ENCODE data around the gene MYLK4.

Gene MYLK4

DNA sequence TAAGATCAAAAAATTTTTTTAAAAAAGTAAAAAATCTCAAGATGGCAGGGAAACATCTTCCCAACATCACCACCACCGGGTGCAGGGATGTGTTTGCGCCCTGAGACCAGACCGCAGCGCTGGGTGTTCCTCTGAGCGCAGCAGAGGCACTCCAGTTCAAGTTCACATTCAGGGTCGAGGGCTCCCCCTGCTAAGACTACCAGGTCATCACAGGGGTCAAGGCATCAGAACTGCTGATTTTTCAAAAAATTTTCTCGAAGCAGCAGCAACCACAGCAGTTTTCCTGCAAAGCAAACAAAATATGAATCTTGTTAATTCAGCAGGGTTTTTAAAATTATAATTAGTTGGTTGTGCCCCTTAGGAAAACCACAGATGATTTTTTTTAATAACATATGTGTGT is 83.1 kb downstream of the MYLK4 start:
- WGBS, result 93% methylated on average over 7 of the region's 7 CpGs
- no peaks in the 10 kb centered on the region for H3K36me3 ChIP-seq (ENCODE audit: insufficient read depth, low read length)
- no peaks in the 10 kb centered on the region for H3K27me3 ChIP-seq (ENCODE audit: insufficient read depth, low read length)
- peaks cover 16% of the 10 kb centered on the region for H3K4me1 ChIP-seq (ENCODE audit: insufficient read depth, low read length)
- no peak overlapping the region for H3K27ac ChIP-seq (ENCODE audit: low read depth, low read length)
- H3K9ac ChIP-seq (ENCODE audit: low read depth, low read length), result no peak overlapping the region
- H3K9me3 ChIP-seq (ENCODE audit: insufficient read depth, low read depth, low read length), result no peaks in the 10 kb centered on the region
- H3K4me3 ChIP-seq (ENCODE audit: low read length), result no peak overlapping the region

DNA sequence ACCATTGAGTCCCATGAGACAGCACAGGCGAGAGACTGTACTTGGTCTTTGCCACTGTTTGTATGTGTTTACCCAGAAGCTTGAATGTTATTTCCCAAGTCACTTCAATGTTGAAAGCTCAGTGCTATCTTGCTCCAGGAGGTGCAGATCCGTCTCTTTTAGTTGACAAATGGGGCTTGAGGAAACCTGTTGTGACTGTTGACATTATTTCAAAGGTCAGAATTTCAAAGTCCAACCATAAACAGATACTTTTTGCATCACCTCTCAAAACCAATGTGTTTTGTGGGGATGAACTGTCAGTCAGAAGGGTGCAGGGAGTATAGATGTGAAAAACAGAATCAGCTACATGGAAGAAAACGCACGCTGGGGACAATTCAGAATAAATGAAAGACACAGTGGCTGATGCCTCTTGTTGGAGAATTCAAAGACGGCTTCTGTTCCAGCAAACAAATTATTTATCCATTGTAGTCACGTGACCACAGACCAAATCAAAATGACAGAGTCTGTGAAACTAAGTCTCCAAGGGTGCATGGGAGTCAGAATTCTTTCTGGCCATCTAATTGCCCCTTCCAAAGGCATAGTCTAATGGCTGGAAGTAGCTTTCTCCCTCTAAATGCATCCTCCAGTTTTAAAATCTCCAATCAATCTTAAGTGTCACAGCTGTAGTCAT is 83.7 kb downstream of the MYLK4 start:
- H3K27me3 ChIP-seq (ENCODE audit: insufficient read depth, low read length), result no peaks in the 10 kb centered on the region
- H3K27ac ChIP-seq (ENCODE audit: low read depth, low read length), result no peak overlapping the region
- no peak overlapping the region for H3K4me3 ChIP-seq (ENCODE audit: low read length)
- no peaks in the 10 kb centered on the region for H3K9me3 ChIP-seq (ENCODE audit: insufficient read depth, low read depth, low read length)
- H3K9ac ChIP-seq (ENCODE audit: low read depth, low read length), result no peak overlapping the region
- H3K4me1 ChIP-seq (ENCODE audit: insufficient read depth, low read length), result peaks cover 16% of the 10 kb centered on the region
- 77% methylated on average over 6 of the region's 6 CpGs for WGBS
- no peaks in the 10 kb centered on the region for H3K36me3 ChIP-seq (ENCODE audit: insufficient read depth, low read length)

- Histone ChIP-seq H3K9me3 (ENCODE audit: insufficient read depth, low read depth, low read length) (no peaks in the 10 kb centered on the region), H3K4me3 (ENCODE audit: low read length) (no peak overlapping the region), H3K4me1 (ENCODE audit: insufficient read depth, low read length) (peaks cover 16% of the 10 kb centered on the region), H3K27me3 (ENCODE audit: insufficient read depth, low read length) (no peaks in the 10 kb centered on the region), H3K9ac (ENCODE audit: low read depth, low read length) (no peak overlapping the region), H3K27ac (ENCODE audit: low read depth, low read length) (no peak overlapping the region), H3K36me3 (ENCODE audit: insufficient read depth, low read length) (no peaks in the 10 kb centered on the region)
- 50% methylated on average over 11 of the region's 11 CpGs for WGBS
Measured at GRCh38 chr6:2665146-2666070, 85.3 kb downstream of the MYLK4 start.

- H3K9ac ChIP-seq (ENCODE audit: low read depth, low read length), result no peak overlapping the region
- no peak overlapping the region for H3K27ac ChIP-seq (ENCODE audit: low read depth, low read length)
- H3K9me3 ChIP-seq (ENCODE audit: insufficient read depth, low read depth, low read length), result no peaks in the 10 kb centered on the region
- peaks cover 16% of the 10 kb centered on the region for H3K4me1 ChIP-seq (ENCODE audit: insufficient read depth, low read length)
- no peaks in the 10 kb centered on the region for H3K27me3 ChIP-seq (ENCODE audit: insufficient read depth, low read length)
- whole genome bisulfite sequencing, result 92% methylated on average over 4 of the region's 4 CpGs
- H3K4me3 ChIP-seq (ENCODE audit: low read length), result no peak overlapping the region
- no peaks in the 10 kb centered on the region for H3K36me3 ChIP-seq (ENCODE audit: insufficient read depth, low read length)
Measured at GRCh38 chr6:2663123-2663522, 87.6 kb downstream of the MYLK4 start.

GRCh38 chr6:2661651-2662050 is 89.1 kb downstream of the MYLK4 start:
- H3K4me3 ChIP-seq (ENCODE audit: low read length), result no peak overlapping the region
- H3K4me1 ChIP-seq (ENCODE audit: insufficient read depth, low read length), result peaks cover 19% of the 10 kb centered on the region
- H3K9me3 ChIP-seq (ENCODE audit: insufficient read depth, low read depth, low read length), result no peaks in the 10 kb centered on the region
- H3K27ac ChIP-seq (ENCODE audit: low read depth, low read length), result no peak overlapping the region
- WGBS, result 94% methylated on average over 3 of the region's 3 CpGs
- H3K36me3 ChIP-seq (ENCODE audit: insufficient read depth, low read length), result no peaks in the 10 kb centered on the region
- no peaks in the 10 kb centered on the region for H3K27me3 ChIP-seq (ENCODE audit: insufficient read depth, low read length)
- H3K9ac ChIP-seq (ENCODE audit: low read depth, low read length), result no peak overlapping the region

- Histone ChIP-seq H3K4me1 (ENCODE audit: insufficient read depth, low read length) (peaks cover 26% of the 10 kb centered on the region), H3K9ac (ENCODE audit: low read depth, low read length) (no peak overlapping the region), H3K27me3 (ENCODE audit: insufficient read depth, low read length) (no peaks in the 10 kb centered on the region), H3K9me3 (ENCODE audit: insufficient read depth, low read depth, low read length) (no peaks in the 10 kb centered on the region), H3K27ac (ENCODE audit: low read depth, low read length) (no peak overlapping the region), H3K4me3 (ENCODE audit: low read length) (no peak overlapping the region), H3K36me3 (ENCODE audit: insufficient read depth, low read length) (no peaks in the 10 kb centered on the region)
- 82% methylated on average over 4 of the region's 4 CpGs for WGBS
Measured at GRCh38 chr6:2659882-2660281, 90.8 kb downstream of the MYLK4 start.

- Histone ChIP-seq H3K4me1 (ENCODE audit: insufficient read depth, low read length) (peaks cover 24% of the 10 kb centered on the region), H3K9ac (ENCODE audit: low read depth, low read length) (no peak overlapping the region), H3K4me3 (ENCODE audit: low read length) (no peak overlapping the region), H3K27ac (ENCODE audit: low read depth, low read length) (no peak overlapping the region), H3K36me3 (ENCODE audit: insufficient read depth, low read length) (no peaks in the 10 kb centered on the region), H3K27me3 (ENCODE audit: insufficient read depth, low read length) (no peaks in the 10 kb centered on the region), H3K9me3 (ENCODE audit: insufficient read depth, low read depth, low read length) (no peaks in the 10 kb centered on the region)
- 96% methylated on average over 5 of the region's 5 CpGs for WGBS
Measured at GRCh38 chr6:2659381-2659780, 91.3 kb downstream of the MYLK4 start.

DNA sequence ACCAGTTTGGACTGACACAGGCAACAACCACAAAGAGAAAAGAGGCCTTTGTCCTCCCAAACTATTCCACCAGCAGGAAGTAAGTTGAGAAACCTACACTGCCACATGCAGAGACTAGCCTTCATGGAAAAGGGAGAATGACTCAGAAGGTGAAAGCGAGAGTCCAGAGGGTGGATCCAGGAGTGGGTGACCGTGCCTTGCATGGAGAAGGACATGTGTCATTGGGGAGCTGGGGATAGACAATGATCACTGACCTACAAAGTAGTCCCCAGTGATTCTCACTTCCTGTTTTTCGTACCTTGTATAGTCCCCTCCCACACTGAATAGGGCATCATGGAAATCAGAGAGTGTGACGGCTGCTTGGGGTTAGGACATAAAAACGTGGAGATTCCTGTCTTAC is 91.9 kb downstream of the MYLK4 start:
- H3K27ac ChIP-seq (ENCODE audit: low read depth, low read length), result no peak overlapping the region
- no peaks in the 10 kb centered on the region for H3K27me3 ChIP-seq (ENCODE audit: insufficient read depth, low read length)
- no peaks in the 10 kb centered on the region for H3K36me3 ChIP-seq (ENCODE audit: insufficient read depth, low read length)
- H3K9ac ChIP-seq (ENCODE audit: low read depth, low read length), result no peak overlapping the region
- no peak overlapping the region for H3K4me3 ChIP-seq (ENCODE audit: low read length)
- WGBS, result 90% methylated on average over 5 of the region's 5 CpGs
- peaks cover 3% of the 10 kb centered on the region; the same call in 1 of the 2 replicates for H3K9me3 ChIP-seq (ENCODE audit: insufficient read depth, low read depth, low read length)
- H3K4me1 ChIP-seq (ENCODE audit: insufficient read depth, low read length), result peaks cover 24% of the 10 kb centered on the region

DNA sequence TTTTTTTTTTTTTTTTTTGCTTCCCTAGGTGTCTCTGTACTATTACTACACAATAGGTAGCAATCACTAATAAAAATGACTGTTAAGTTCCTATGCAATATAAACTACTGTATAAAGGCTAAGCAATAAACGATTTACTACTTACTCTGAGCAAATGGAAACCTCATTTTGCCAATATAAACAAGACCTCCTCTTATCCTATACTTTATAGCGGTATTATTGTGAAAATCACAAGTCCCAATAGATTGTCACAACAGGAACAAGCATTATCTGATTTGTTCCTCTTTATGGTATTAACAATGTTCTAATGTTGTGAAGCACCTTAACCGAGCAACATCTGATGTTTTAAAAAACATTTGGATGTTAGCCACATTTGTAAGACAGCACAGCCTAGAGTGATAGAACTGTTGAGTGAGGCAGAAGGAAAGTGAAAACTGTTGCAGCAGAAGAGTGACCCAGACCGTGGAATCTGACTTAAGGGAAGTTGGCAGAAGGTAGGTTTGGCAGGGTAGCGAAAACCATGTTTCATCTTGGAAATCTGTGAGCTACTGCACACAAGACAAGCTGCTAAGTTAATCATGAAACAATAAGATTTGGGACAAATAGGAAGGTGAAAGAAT is 94.2 kb downstream of the MYLK4 start:
- Histone ChIP-seq H3K27me3 (ENCODE audit: insufficient read depth, low read length) (no peaks in the 10 kb centered on the region), H3K9me3 (ENCODE audit: insufficient read depth, low read depth, low read length) (peaks cover 22% of the 10 kb centered on the region), H3K9ac (ENCODE audit: low read depth, low read length) (no peak overlapping the region), H3K27ac (ENCODE audit: low read depth, low read length) (peak overlapping the region; percentile 17; the same call in 1 of the 2 replicates), H3K4me3 (ENCODE audit: low read length) (no peak overlapping the region), H3K36me3 (ENCODE audit: insufficient read depth, low read length) (no peaks in the 10 kb centered on the region), H3K4me1 (ENCODE audit: insufficient read depth, low read length) (peaks cover 24% of the 10 kb centered on the region)
- WGBS, result 89% methylated on average over 5 of the region's 5 CpGs

DNA sequence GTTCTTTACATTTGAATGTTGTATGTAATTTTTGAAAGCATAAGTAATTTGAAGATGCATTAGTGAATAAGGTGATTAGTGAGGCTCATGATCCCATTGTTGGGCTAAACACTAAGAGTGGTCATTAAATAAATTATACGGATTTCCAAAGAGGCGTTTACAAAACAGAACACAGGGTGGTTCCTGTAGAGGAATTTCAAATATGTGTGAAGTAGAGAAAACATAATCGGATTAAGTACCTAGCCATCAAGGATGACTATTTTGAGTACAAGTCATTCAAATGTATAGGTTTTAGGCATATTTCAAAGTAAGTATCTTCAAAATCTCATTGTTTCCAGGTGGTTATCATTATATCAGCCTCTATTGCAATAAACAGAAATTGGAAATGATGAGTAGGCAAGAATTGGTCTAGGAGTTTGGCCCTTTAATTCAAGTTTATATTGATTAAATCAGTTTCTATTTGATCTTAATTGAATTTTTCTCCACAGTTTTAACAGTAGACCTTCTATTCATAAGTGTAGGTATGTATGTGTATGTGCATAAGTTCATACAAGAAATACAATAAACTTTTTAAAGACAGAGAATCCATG is 94.8 kb downstream of the MYLK4 start:
- H3K27ac ChIP-seq (ENCODE audit: low read depth, low read length), result peak overlapping the region; percentile 22; the same call in 1 of the 2 replicates
- H3K9me3 ChIP-seq (ENCODE audit: insufficient read depth, low read depth, low read length), result peaks cover 24% of the 10 kb centered on the region
- peaks cover 24% of the 10 kb centered on the region for H3K4me1 ChIP-seq (ENCODE audit: insufficient read depth, low read length)
- no peaks in the 10 kb centered on the region for H3K27me3 ChIP-seq (ENCODE audit: insufficient read depth, low read length)
- no peak overlapping the region for H3K4me3 ChIP-seq (ENCODE audit: low read length)
- H3K9ac ChIP-seq (ENCODE audit: low read depth, low read length), result no peak overlapping the region
- WGBS, result 68% methylated on average over 3 of the region's 3 CpGs
- no peaks in the 10 kb centered on the region for H3K36me3 ChIP-seq (ENCODE audit: insufficient read depth, low read length)
